HG03520 (cell line): ENCODE data around the gene E2F7.
A peak's percentile ranks its signal among the peaks of the same experiment; 100 is the strongest.

Experiments
- ATAC-seq: cut with Tn5 transposase; IDR thresholded peaks from one replicate; pipeline ENCODE4 v1.9.1; 2021; ENCODE audit warnings: mild to moderate bottlenecking, moderate library complexity; ENCODE audit not compliant: unreplicated experiment

Gene E2F7

DNA sequence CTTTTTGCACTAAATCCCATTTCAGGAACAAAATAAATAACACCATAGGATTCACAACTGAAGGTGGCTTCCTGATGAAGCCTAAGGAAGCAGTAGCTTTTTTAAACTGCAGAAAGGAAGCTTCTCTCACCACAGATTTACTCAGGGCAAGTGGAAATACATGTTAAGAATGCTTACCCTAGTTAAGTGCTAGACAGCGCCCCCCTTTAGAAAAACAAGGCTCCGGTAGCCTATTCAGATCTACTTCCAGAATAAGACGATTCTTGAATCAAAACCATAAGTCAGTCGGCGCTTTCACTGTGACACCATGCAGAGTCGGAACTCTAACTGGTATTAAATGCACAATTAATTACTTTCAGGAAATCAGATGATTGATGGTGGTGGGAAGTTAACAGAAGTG is 41.9 kb downstream of the E2F7 start:
- no peak for ATAC-seq

GRCh38 chr12:77019920-77020319 is 45.4 kb downstream of the E2F7 start:
- ATAC-seq, result no peak

DNA sequence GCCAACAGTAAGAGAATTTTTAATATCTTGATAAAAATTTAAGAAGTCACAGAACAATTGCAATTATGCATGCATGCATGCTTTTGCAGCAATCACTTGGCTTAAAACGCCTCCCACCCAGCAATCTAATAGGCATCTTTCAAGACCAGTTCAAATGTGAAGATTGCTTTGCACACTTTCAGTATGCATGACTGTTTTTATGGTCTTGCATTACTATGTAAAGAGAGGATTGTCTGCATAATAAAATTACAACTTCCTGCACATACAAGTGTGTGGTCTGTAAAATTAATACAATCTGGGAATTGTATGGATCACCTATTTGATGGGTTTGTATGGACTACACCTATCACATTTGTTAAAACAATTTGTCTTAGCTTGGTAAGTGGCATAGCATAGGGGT is 48.8 kb downstream of the E2F7 start:
- no peak for ATAC-seq

DNA sequence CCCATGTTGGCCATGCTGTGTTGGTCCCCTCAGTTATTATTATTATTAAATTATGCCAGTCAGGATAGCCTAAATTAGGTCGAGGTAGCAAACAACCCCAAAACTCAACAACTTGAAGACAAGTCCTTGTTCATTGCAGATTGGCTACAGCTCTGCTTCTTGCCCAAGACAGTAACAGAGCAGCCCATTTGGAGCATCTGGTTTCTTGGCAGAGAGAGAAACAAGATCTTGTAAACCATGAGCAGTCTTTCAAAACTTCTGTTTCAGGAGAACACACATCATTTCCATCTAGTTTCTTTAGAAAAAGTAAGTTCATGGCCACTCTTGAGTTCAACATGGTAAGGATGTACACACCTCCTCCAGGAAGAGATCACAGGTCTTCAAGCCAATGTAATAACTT is 52.3 kb downstream of the E2F7 start:
- no peak for ATAC-seq

GRCh38 chr12:77010691-77011548 is 54.4 kb downstream of the E2F7 start:
- ATAC-seq, result peak; percentile 94

- ATAC-seq, result no peak
These were observed 57.9 kb downstream of the E2F7 start for GRCh38 chr12:77007476-77007875.

DNA sequence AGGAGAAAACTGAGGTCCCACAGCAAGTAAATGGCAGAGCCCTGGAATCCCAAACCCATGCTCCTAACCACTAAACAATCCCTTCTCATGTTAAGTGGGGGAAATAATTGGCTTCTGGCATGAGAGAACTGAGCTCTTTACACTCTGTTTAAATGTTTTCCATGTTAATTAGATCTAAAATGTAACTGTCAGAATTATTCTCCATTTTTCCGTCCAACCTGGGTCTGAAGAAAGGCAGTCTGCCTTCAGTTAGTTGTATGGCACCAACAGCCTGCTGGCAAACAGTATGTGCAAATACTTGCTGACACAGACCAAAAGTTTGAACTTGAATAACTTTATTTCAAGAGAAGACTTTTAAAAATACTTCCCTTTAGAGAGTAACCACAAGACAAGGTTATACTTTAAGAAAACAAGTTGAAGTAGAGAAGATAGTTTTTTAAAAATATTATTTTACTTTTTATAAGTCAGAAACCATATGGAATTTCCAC is 59.7 kb downstream of the E2F7 start:
- ATAC-seq, result no peak

DNA sequence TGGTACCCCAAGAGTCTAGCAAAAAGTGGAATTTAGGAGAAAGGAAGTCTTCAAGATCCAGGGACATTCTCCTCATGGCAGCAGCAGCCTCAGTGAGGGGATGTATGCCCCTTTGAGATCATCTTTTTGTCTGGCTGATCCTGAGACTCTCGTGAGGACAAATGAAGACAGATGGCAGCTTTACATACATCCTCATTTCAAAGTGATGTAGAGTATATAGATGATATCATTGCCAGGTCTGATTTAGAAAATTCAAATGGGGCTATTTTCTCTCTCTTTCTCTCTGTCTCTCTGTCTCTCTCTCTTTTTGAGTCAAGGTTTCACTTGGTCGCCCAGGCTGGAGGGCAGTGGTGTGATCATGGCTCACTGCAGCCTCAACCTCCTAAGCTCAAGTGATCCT is 61.5 kb downstream of the E2F7 start:
- ATAC-seq, result no peak

GRCh38 chr12:77003246-77003645 is 62.1 kb downstream of the E2F7 start:
- no peak for ATAC-seq

GRCh38 chr12:77002382-77002781 is 63.0 kb downstream of the E2F7 start:
- ATAC-seq, result no peak

- no peak for ATAC-seq
These were observed 64.1 kb downstream of the E2F7 start for GRCh38 chr12:77001276-77001675.

- no peak for ATAC-seq
These were observed 66.3 kb downstream of the E2F7 start for GRCh38 chr12:76998908-76999556.

DNA sequence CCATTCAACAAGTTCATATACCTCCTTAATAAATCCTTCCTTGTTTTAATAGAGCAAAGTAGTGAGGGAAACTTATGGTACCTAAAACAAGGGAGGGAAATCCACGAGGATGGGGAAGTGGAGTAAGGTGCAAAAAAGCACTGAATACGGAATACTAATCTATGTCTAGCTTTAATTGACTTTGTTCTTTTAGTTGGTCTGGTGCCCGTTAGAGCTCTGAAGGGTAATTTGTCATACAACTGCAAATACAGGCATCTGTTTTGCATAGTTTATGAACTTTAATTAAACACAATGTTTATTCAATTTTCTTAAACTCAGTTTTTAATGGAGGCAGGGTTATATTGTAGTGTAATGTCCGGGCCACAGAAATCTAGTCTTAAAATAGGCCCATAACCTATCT is 67.0 kb downstream of the E2F7 start:
- no peak for ATAC-seq

GRCh38 chr12:76997011-76997780 is 68.2 kb downstream of the E2F7 start:
- no peak for ATAC-seq

DNA sequence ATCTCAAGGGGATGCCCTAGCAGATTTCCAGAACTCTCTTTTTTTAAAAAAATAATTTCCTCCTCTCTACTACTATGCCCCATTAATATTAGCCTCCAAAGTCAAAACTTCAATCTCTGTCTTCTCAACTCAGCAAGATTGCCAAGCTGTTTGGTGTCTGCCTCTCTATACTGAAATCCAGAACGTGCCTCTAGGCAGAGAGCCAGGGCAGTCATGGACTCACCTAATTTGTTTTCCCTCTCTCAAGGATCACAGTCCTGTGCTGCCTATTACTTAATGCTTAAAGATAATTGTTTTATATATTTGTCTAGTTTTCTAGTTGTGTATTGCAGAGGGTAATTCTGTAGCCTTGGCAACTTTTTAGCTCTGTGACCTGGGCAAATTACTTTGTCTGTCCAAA is 74.7 kb downstream of the E2F7 start:
- ATAC-seq, result no peak

DNA sequence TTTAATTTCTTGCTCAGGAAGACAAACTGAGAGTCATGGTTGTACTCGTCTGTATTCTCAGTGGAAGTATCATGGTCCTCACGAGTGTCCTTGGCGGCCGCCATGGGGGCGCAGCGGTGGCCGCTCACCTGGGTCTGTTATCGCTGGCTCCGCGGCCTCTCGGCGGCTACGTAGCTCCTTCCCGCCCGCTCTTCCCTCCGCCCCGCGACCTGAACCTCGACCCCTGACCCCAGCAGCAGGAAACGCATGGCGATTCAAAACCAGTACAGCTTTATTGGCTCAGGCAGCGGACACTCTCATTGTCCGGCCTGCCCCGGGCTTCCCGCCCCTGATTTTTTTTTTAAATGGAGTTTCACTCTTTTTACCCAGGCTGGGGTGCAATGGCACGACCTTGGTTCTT is 80.8 kb downstream of the E2F7 start:
- no peak for ATAC-seq

DNA sequence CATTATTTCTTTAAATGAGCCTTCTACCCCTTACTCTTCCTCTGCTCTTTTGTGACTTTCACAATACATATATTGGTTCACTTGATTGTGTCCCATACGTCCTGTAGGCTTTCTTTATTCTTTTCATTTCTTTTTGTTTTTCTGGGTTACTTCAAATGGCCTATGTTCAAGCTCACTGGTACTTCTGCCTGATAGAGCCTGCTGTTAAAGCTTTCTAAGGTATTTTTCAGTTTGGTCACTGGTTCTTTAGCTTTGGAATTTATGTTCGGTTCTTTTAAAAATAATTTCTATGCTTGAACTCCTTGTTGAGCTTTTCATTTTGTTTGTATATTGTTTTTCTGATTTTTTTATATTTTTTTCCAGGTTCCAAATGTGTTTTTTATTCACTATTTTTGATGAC is 81.9 kb downstream of the E2F7 start:
- ATAC-seq, result no peak

DNA sequence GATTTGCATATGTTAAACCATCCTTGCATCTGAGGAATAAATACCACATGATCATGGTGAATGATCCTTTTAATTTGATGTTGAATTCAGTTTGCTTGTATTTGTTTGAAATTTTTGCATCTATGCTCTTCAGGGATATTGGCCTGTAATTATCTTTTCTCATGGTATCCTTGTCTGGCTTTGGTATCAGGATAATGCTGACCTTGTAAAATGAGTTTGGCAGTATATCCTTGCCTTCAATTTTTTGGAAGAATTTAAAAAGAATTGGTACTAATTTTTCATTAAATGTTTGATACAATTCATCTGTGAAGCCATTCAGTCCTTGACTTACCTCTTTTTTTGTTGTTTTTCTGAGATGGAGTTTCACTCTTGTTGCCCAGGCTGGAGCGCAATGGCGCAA is 85.2 kb downstream of the E2F7 start:
- ATAC-seq, result no peak

DNA sequence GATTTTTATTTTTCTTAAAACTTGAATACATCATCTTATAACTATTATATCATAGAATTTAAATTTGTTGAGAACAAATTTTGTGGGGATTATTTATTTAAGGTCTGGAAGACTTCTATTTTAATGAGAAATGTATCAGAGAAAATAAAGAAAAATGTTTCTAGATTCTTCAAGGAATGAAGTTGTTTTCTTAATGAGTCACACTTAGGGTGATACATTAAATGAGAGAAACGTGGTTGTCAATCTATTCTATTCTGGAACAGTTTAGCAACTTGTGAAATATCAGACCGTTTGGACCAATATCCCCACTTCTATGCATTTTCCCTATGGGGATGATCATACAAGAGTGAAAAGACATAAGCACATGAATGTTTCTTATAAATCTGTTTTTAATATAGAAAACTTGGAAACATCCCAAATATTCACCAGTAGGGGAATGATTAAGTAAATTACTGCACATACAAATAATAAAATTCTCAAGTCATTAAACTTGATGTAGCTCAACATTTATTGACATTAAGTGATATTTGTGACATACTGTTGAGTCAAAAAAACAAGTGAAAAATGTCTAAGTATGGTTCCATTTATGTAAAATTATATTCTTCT is 88.5 kb downstream of the E2F7 start:
- ATAC-seq, result no peak
